HCT116 (cell line): ENCODE results near the gene KRT74. TPM values are rescaled to one million over a fixed set of nuclear protein-coding genes. Genes with fewer than 3 reads are reported as not detected.

Experiments used
- ATAC-seq: fragments of 200-7000 bp; cut with Tn5 transposase; 2 replicates; pipeline ENCODE4 v1.9.1; 2020; ENCODE audit warnings: mild to moderate bottlenecking, moderate library complexity
- BruUV-seq: library from RNA; stranded (reverse); fragments of 400-500 nt; replicated peaks from 2 replicates; lab custom pipeline; 2021; lab: Mats Ljungman, UMichigan
- CTCF ChIA-PET: fragments of 300-600 bp; sonication (Branson Sonifier 250); formaldehyde crosslinking; loops from one replicate; lab custom pipeline; 2021; ENCODE audit warnings: antibody characterized with exemption; lab: Charles Lee
- POLR2A ChIA-PET: fragments of 300-600, 350-600 bp; sonication (Branson Sonifier 250); formaldehyde crosslinking; loops from one replicate; lab custom pipeline; 2021; ENCODE audit warnings: antibody characterized with exemption; lab: Charles Lee
- RAD21 ChIA-PET, 2 experiments: fragments of 300-600 bp; sonication (Branson Sonifier 250); formaldehyde crosslinking; loops; one replicate each; lab custom pipeline; 2023; ENCODE audit warnings: low total read pairs in 2 of 2; ENCODE audit not compliant: uncharacterized antibody in 2 of 2, unreplicated experiment in 2 of 2, low non-redundant PET in 1 of 2; lab: Charles Lee
- DNase-seq: peaks from one replicate; pipeline ENCODE4 v3.0.0-alpha.2; 2010; ENCODE audit warnings: low read depth, low spot score
- H2AFZ ChIP-seq: fragments of 200-600 bp; shearing (Covaris generic), sonication (generic); 2 replicates; pipeline ENCODE4 v1.6.1; 2017; ENCODE audit warnings: low read depth, mixed run types, mixed read lengths, antibody characterized with exemption, low read length; ENCODE audit not compliant: poor library complexity, severe bottlenecking
- H3K27ac ChIP-seq: 2 replicates; pipeline ENCODE4 v1.5.1; 2012; ENCODE audit warnings: low read depth, low read length
- H3K27me3 ChIP-seq: fragments of 200-600 bp; sonication (generic); 2 replicates; pipeline ENCODE4 v1.6.1; 2016; ENCODE audit warnings: mixed run types, low read length, mixed read lengths; ENCODE audit not compliant: insufficient read depth
- H3K36me3 ChIP-seq, 2 experiments: fragments of 200-500 bp in 1 of 2; fragments of 200-600 bp in 1 of 2; sonication (Bioruptor generic) in 1 of 2; sonication (generic) in 1 of 2; 2 replicates each; pipeline versions ENCODE4 v1.5.1 to v1.6.1; 2014 to 2016; ENCODE audit warnings: low read length in 2 of 2, inconsistent platforms in 1 of 2, mixed read lengths in 1 of 2, mixed run types in 1 of 2; ENCODE audit not compliant: insufficient read depth in 2 of 2, control insufficient read depth in 1 of 2
- H3K4me1 ChIP-seq, 2 experiments: fragments of 200-600 bp in 1 of 2; sonication (generic) in 1 of 2; 2 replicates each; pipeline versions ENCODE4 v1.5.1 to v1.6.1; 2012 to 2017; ENCODE audit warnings: low read length in 2 of 2, inconsistent platforms in 1 of 2, mild to moderate bottlenecking in 1 of 2, mixed read lengths in 1 of 2, mixed run types in 1 of 2, moderate library complexity in 1 of 2; ENCODE audit not compliant: insufficient read depth in 2 of 2, control insufficient read depth in 1 of 2
- H3K4me2 ChIP-seq: fragments of 200-600 bp; sonication (generic); 2 replicates; pipeline ENCODE4 v1.6.1; 2017; ENCODE audit warnings: mixed run types, low read length, mixed read lengths
- H3K4me3 ChIP-seq, 2 experiments: fragments of 200-600 bp in 1 of 2; sonication (generic) in 1 of 2; replicated peaks in 1 of 2; 2 replicates each; pipeline ENCODE4 v1.5.1; 2011 to 2016; ENCODE audit warnings: low read length in 2 of 2, control low read depth in 1 of 2, low read depth in 1 of 2, mild to moderate bottlenecking in 1 of 2, mixed read lengths in 1 of 2, mixed run types in 1 of 2
- H3K79me2 ChIP-seq: fragments of 200-600 bp; sonication (generic); 2 replicates; pipeline ENCODE4 v1.6.1; 2017; ENCODE audit warnings: mild to moderate bottlenecking, mixed run types, low read length, moderate library complexity, mixed read lengths; ENCODE audit not compliant: insufficient read depth
- H3K9ac ChIP-seq: fragments of 200-600 bp; sonication (generic); 2 replicates; pipeline ENCODE4 v1.6.1; 2016; ENCODE audit warnings: low read length, mixed read lengths
- H3K9me2 ChIP-seq: fragments of 200-600 bp; sonication (generic), shearing (Covaris generic); 2 replicates; pipeline ENCODE4 v1.6.1; 2017; ENCODE audit warnings: mixed run types, mild to moderate bottlenecking, moderate library complexity; ENCODE audit not compliant: insufficient read depth
- H3K9me3 ChIP-seq, 2 experiments: fragments of 200-500 bp in 1 of 2; fragments of 200-600 bp in 1 of 2; sonication (Bioruptor generic) in 1 of 2; sonication (generic) in 1 of 2; 2 replicates each; pipeline ENCODE4 v1.6.1; 2014 to 2017; ENCODE audit warnings: low read length in 2 of 2, mixed read lengths in 2 of 2, inconsistent platforms in 1 of 2, low read depth in 1 of 2, mild to moderate bottlenecking in 1 of 2, mixed run types in 1 of 2, moderate library complexity in 1 of 2; ENCODE audit not compliant: control insufficient read depth in 1 of 2, insufficient read depth in 1 of 2
- H4K20me1 ChIP-seq: fragments of 200-600 bp; sonication (generic), shearing (Covaris generic); 2 replicates; pipeline ENCODE4 v1.6.1; 2017; ENCODE audit warnings: mixed run types, mild to moderate bottlenecking, moderate library complexity; ENCODE audit not compliant: insufficient read depth
- ATF3 ChIP-seq: IDR thresholded peaks from 2 replicates; pipeline ENCODE4 v1.6.1; 2012
- CEBPB ChIP-seq: IDR thresholded peaks from 2 replicates; pipeline ENCODE4 v1.6.1; 2012; ENCODE audit warnings: low read depth
- EGR1 ChIP-seq: IDR thresholded peaks from 2 replicates; pipeline ENCODE4 v1.6.1; 2012; ENCODE audit warnings: low read depth
- EZH2 ChIP-seq: fragments of 200-600 bp; sonication (generic); IDR thresholded peaks from 2 replicates; pipeline ENCODE4 v1.6.1; 2017; ENCODE audit warnings: antibody characterized with exemption, mixed run types
- EZH2phosphoT487 ChIP-seq: fragments of 200-600 bp; IDR thresholded peaks from 2 replicates; pipeline ENCODE4 v1.6.1; 2018; ENCODE audit warnings: antibody characterized with exemption, borderline replicate concordance
- FOSL1 ChIP-seq: IDR thresholded peaks from 2 replicates; pipeline ENCODE4 v1.6.1; 2012; ENCODE audit warnings: low read depth
- JUND ChIP-seq: IDR thresholded peaks from 2 replicates; pipeline ENCODE4 v1.6.1; 2012
- POLR2A ChIP-seq: IDR thresholded peaks from 2 replicates; pipeline ENCODE4 v1.7.0; 2011; ENCODE audit warnings: borderline replicate concordance; ENCODE audit not compliant: insufficient read depth, insufficient read length; ENCODE audit errors: extremely low read depth
- POLR2AphosphoS5 ChIP-seq: IDR thresholded peaks from 2 replicates; pipeline ENCODE4 v1.6.1; 2011; ENCODE audit warnings: mild to moderate bottlenecking, low read depth, low read length, moderate library complexity
- REST ChIP-seq: IDR thresholded peaks from 2 replicates; pipeline ENCODE4 v1.6.1; 2012; ENCODE audit warnings: low read depth
- SIN3A ChIP-seq: IDR thresholded peaks from 2 replicates; pipeline ENCODE4 v1.6.1; 2012; ENCODE audit warnings: low read depth
- SP1 ChIP-seq: IDR thresholded peaks from 2 replicates; pipeline ENCODE4 v1.6.1; 2012; ENCODE audit warnings: low read depth
- SRF ChIP-seq: IDR thresholded peaks from 2 replicates; pipeline ENCODE4 v1.6.1; 2012; ENCODE audit warnings: low read depth
- TCF7L2 ChIP-seq: IDR thresholded peaks from 2 replicates; pipeline ENCODE4 v1.7.0; 2011; ENCODE audit warnings: borderline replicate concordance, inconsistent platforms; ENCODE audit not compliant: insufficient read depth, insufficient read length; ENCODE audit errors: extremely low read depth
- ZFX ChIP-seq: fragments of 450-650 bp; IDR thresholded peaks from 2 replicates; pipeline ENCODE4 v1.6.1; 2017
- ZNF274 ChIP-seq: fragments of 200-500 bp; sonication (Bioruptor generic); IDR thresholded peaks from 2 replicates; pipeline ENCODE4 v1.6.1; 2014; ENCODE audit warnings: mild to moderate bottlenecking, low read depth, low read length, inconsistent platforms
- intact Hi-C: fragments of 100-400 bp; cut with micrococcal nuclease; formaldehyde crosslinking; loops from 2 replicates; pipeline ENCODE4 v1.10.0; 2022
- total RNA-seq: library from RNA; stranded (reverse); gene quantifications from one replicate; pipeline ENCODE4 v1.2.1, GENCODE V29; 2021; ENCODE audit not compliant: unreplicated experiment

Gene KRT74
- total RNA-seq, 1 experiment from 2014 or later = not detected

GRCh38 chr12:52529417-52529816 is 44.2 kb downstream of the KRT74 start:
- ChIA-PET POLR2A (no interaction called here), CTCF (no interaction called here)
- no TSS peak for BruUV-seq

More at GRCh38 chr12:52529417-52529816, 44.2 kb downstream of the KRT74 start:
- Histone ChIP-seq H2AFZ (no peak overlapping the region), H3K27ac (no peak overlapping the region), H3K4me1 (peaks cover 0 to 16% of the 10 kb centered on the region in 2 experiments; a peak in 2 of 4 replicates), H3K9ac (no peak overlapping the region), H3K79me2 (no peaks in the 10 kb centered on the region), H3K36me3 (no peaks in the 10 kb centered on the region), H4K20me1 (no peaks in the 10 kb centered on the region), H3K4me3 (no peak overlapping the region), H3K4me2 (no peak overlapping the region), H3K9me3 (no peaks in the 10 kb centered on the region), H3K27me3 (no peaks in the 10 kb centered on the region), H3K9me2 (no peaks in the 10 kb centered on the region)
- TF ChIP-seq EZH2phosphoT487 (no peak), EZH2 (no peak), SIN3A (no peak), EGR1 (no peak), REST (no peak), JUND (no peak), POLR2AphosphoS5 (no peak), ATF3 (no peak), FOSL1 (no peak), SP1 (no peak), POLR2A (no peak), CEBPB (no peak), ZFX (no peak), ZNF274 (no peak), SRF (no peak), TCF7L2 (no peak)
- ATAC-seq = no peak
- RAD21 ChIA-PET = no interaction called here
- intact Hi-C loops = no loop called here
- DNase-seq = no peak
